HL-60 (cell line): ENCODE results near the gene DRC3.

Source experiments
- DNase-seq, 2 experiments: peaks; one replicate each; pipeline ENCODE4 v3.0.0-alpha.2; 2010 to 2020; ENCODE audit warnings: low read depth in 1 of 2, low spot score in 1 of 2
- H3K27ac ChIP-seq: fragments of 250-450 bp; sonication (Bioruptor Pico); replicated peaks from 2 replicates; pipeline ENCODE4 v1.5.1; 2020; ENCODE audit warnings: mild to moderate bottlenecking, moderate library complexity
- H3K27me3 ChIP-seq: fragments of 250-450 bp; sonication (Bioruptor Pico); 2 replicates; pipeline ENCODE4 v1.5.1; 2021; ENCODE audit warnings: mild to moderate bottlenecking, moderate library complexity; ENCODE audit not compliant: insufficient read depth, poor library complexity, severe bottlenecking
- H3K4me3 ChIP-seq: replicated peaks from 2 replicates; pipeline ENCODE4 v1.5.1; 2011; ENCODE audit warnings: mild to moderate bottlenecking, control low read depth, low read length; ENCODE audit not compliant: insufficient read depth
- CTCF ChIP-seq: IDR thresholded peaks from one replicate; pipeline ENCODE4 v1.5.1; 2011; ENCODE audit warnings: low read length, control low read depth, inconsistent platforms; ENCODE audit not compliant: insufficient read depth
- GABPA ChIP-seq: IDR thresholded peaks from 2 replicates; pipeline ENCODE4 v1.6.1; 2012; ENCODE audit warnings: low read depth
- POLR2AphosphoS5 ChIP-seq: IDR thresholded peaks from 2 replicates; pipeline ENCODE4 v1.6.1; 2012; ENCODE audit warnings: low read depth
- REST ChIP-seq: IDR thresholded peaks from 2 replicates; pipeline ENCODE4 v1.6.1; 2012; ENCODE audit warnings: low read depth; ENCODE audit not compliant: insufficient replicate concordance
- SPI1 ChIP-seq: IDR thresholded peaks from 2 replicates; pipeline ENCODE4 v1.6.1; 2012; ENCODE audit warnings: low read depth, mild to moderate bottlenecking, borderline replicate concordance

DRC3 gene

GRCh38 chr17:17990282-17990681, 17.6 kb downstream of the DRC3 start:
- no peaks in the 10 kb centered on the region for H3K27me3 ChIP-seq
- no peak for DNase-seq
- H3K27ac ChIP-seq = no peak overlapping the region
- TF ChIP-seq REST (no peak), POLR2AphosphoS5 (no peak), GABPA (no peak), CTCF (no peak), SPI1 (no peak)
- no peak overlapping the region for H3K4me3 ChIP-seq

- no peak for DNase-seq
- Histone ChIP-seq H3K27me3 (no peaks in the 10 kb centered on the region), H3K27ac (no peak overlapping the region), H3K4me3 (no peak overlapping the region)
- no peak for TF ChIP-seq CTCF
- no peak for TF ChIP-seq REST
- TF ChIP-seq POLR2AphosphoS5 = no peak
- TF ChIP-seq GABPA = no peak
- TF ChIP-seq SPI1 = no peak
Observed at GRCh38 chr17:17993366-17993765, 20.7 kb downstream of the DRC3 start.

- no peak for DNase-seq
- Histone ChIP-seq H3K27ac (no peak overlapping the region), H3K4me3 (no peak overlapping the region), H3K27me3 (no peaks in the 10 kb centered on the region)
- TF ChIP-seq POLR2AphosphoS5 = no peak
- no peak for TF ChIP-seq SPI1
- no peak for TF ChIP-seq GABPA
- no peak for TF ChIP-seq REST
- no peak for TF ChIP-seq CTCF
Observed at GRCh38 chr17:17993852-17994251, 21.2 kb downstream of the DRC3 start.
